ENCODE results near the gene CLSTN2.

CLSTN2 gene

GRCh38 chr3:140365872-140366697 lies 431.1 kb downstream of the CLSTN2 start:
- in situ Hi-C loops (cut with HindIII; ENCODE audit: low sequenced_read_pairs) = no loop called here

- in situ Hi-C loops (cut with HindIII; ENCODE audit: low sequenced_read_pairs) = no loop called here
Measured at GRCh38 chr3:140368223-140368811, 433.3 kb downstream of the CLSTN2 start.

GRCh38 chr3:140370686-140371085 lies 435.7 kb downstream of the CLSTN2 start:
- in situ Hi-C loops (cut with HindIII; ENCODE audit: low sequenced_read_pairs) = no loop called here

- in situ Hi-C loops (cut with HindIII; ENCODE audit: low sequenced_read_pairs) = no loop called here
Measured at GRCh38 chr3:140373234-140373633, 438.2 kb downstream of the CLSTN2 start.

GRCh38 chr3:140375002-140375401 lies 440.0 kb downstream of the CLSTN2 start:
- in situ Hi-C loops (cut with HindIII; ENCODE audit: low sequenced_read_pairs) = no loop called here

GRCh38 chr3:140376136-140376889 lies 441.3 kb downstream of the CLSTN2 start:
- in situ Hi-C loops (cut with HindIII; ENCODE audit: low sequenced_read_pairs) = no loop called here

GRCh38 chr3:140377644-140378043 lies 442.7 kb downstream of the CLSTN2 start:
- in situ Hi-C loops (cut with HindIII; ENCODE audit: low sequenced_read_pairs) = no loop called here

GRCh38 chr3:140378571-140379340 lies 443.8 kb downstream of the CLSTN2 start:
- in situ Hi-C loops (cut with HindIII; ENCODE audit: low sequenced_read_pairs) = no loop called here

- in situ Hi-C loops (cut with HindIII; ENCODE audit: low sequenced_read_pairs) = no loop called here
Measured at GRCh38 chr3:140384028-140384771, 449.2 kb downstream of the CLSTN2 start.

GRCh38 chr3:140384876-140385275 lies 449.9 kb downstream of the CLSTN2 start:
- in situ Hi-C loops (cut with HindIII; ENCODE audit: low sequenced_read_pairs) = no loop called here

GRCh38 chr3:140386357-140387100 lies 451.5 kb downstream of the CLSTN2 start:
- in situ Hi-C loops (cut with HindIII; ENCODE audit: low sequenced_read_pairs) = no loop called here

GRCh38 chr3:140387244-140387643 lies 452.3 kb downstream of the CLSTN2 start:
- in situ Hi-C loops (cut with HindIII; ENCODE audit: low sequenced_read_pairs) = no loop called here

GRCh38 chr3:140388202-140388922 lies 453.4 kb downstream of the CLSTN2 start:
- in situ Hi-C loops (cut with HindIII; ENCODE audit: low sequenced_read_pairs) = no loop called here

- in situ Hi-C loops (cut with HindIII; ENCODE audit: low sequenced_read_pairs) = no loop called here
Measured at GRCh38 chr3:140391061-140391460, 456.1 kb downstream of the CLSTN2 start.

GRCh38 chr3:140394488-140395133 lies 459.6 kb downstream of the CLSTN2 start:
- in situ Hi-C loops (cut with HindIII; ENCODE audit: low sequenced_read_pairs) = no loop called here

- in situ Hi-C loops (cut with HindIII; ENCODE audit: low sequenced_read_pairs) = no loop called here
Measured at GRCh38 chr3:140395134-140396075, 460.4 kb downstream of the CLSTN2 start.

GRCh38 chr3:140396110-140396509 lies 461.1 kb downstream of the CLSTN2 start:
- in situ Hi-C loops (cut with HindIII; ENCODE audit: low sequenced_read_pairs) = no loop called here

Data from DLD1 (cell line).